A673 (cell line): Measurements from ENCODE around the gene BICD1. TPM values are rescaled to one million over a fixed set of nuclear protein-coding genes. Genes with fewer than 3 reads are reported as not detected.

Source experiments
- BruUV-seq: library from RNA; stranded (reverse); fragments of 400-500 nt; replicated peaks from 2 replicates; lab custom pipeline; 2021; lab: Mats Ljungman, UMichigan
- CTCF ChIA-PET: fragments of 300-600 bp; sonication (Branson Sonifier 250); formaldehyde crosslinking; loops from one replicate; lab custom pipeline; 2022; ENCODE audit warnings: antibody characterized with exemption; lab: Charles Lee
- POLR2A ChIA-PET: fragments of 300-600 bp; sonication (Branson Sonifier 250); formaldehyde crosslinking; loops from one replicate; lab custom pipeline; 2022; ENCODE audit warnings: antibody characterized with exemption; ENCODE audit not compliant: low non-redundant PET; lab: Charles Lee
- DNase-seq: peaks from one replicate; pipeline ENCODE4 v3.0.0-alpha.2; 2015; ENCODE audit warnings: low spot score
- H3K27ac ChIP-seq: fragments of 200-600 bp; sonication (generic); 2 replicates; pipeline ENCODE4 v1.5.1; 2016; ENCODE audit warnings: mixed run types, low read depth, mild to moderate bottlenecking, mixed read lengths, antibody characterized with exemption, low read length; ENCODE audit not compliant: poor library complexity, severe bottlenecking
- H3K27me3 ChIP-seq: fragments of 200-600 bp; sonication (generic); replicated peaks from 2 replicates; pipeline ENCODE4 v1.6.1; 2017; ENCODE audit warnings: mixed run types, low read depth, mild to moderate bottlenecking, mixed read lengths, antibody characterized with exemption, low read length; ENCODE audit not compliant: insufficient read depth, poor library complexity
- H3K36me3 ChIP-seq: fragments of 200-600 bp; sonication (generic); 2 replicates; pipeline ENCODE4 v1.6.1; 2016; ENCODE audit warnings: mixed run types, mild to moderate bottlenecking, mixed read lengths, antibody characterized with exemption, low read length; ENCODE audit not compliant: insufficient read depth, poor library complexity, severe bottlenecking
- H3K4me1 ChIP-seq: fragments of 200-600 bp; sonication (generic); 2 replicates; pipeline ENCODE4 v1.6.1; 2017; ENCODE audit warnings: mixed run types, mild to moderate bottlenecking, mixed read lengths, antibody characterized with exemption, low read length; ENCODE audit not compliant: insufficient read depth, poor library complexity, severe bottlenecking
- H3K4me3 ChIP-seq: fragments of 200-600 bp; sonication (generic); 2 replicates; pipeline ENCODE4 v1.5.1; 2016; ENCODE audit warnings: low read depth, mixed run types, mild to moderate bottlenecking, mixed read lengths, low read length; ENCODE audit not compliant: poor library complexity, severe bottlenecking
- H3K9me3 ChIP-seq: fragments of 200-600 bp; sonication (generic); 2 replicates; pipeline ENCODE4 v1.6.1; 2016; ENCODE audit warnings: mixed run types, low read depth, mild to moderate bottlenecking, mixed read lengths, antibody characterized with exemption, low read length; ENCODE audit not compliant: poor library complexity, severe bottlenecking
- CTCF ChIP-seq: fragments of 300-800, 200-600 bp; sonication (generic); conservative IDR thresholded peaks from 2 replicates; pipeline ENCODE4 v1.5.1; 2017; ENCODE audit warnings: low read depth, mild to moderate bottlenecking, antibody characterized with exemption, low read length, moderate library complexity, mixed read lengths
- EZH2 ChIP-seq: fragments of 200-600 bp; sonication (generic); IDR thresholded peaks from 2 replicates; pipeline ENCODE4 v1.6.1; 2017; ENCODE audit warnings: borderline replicate concordance, low read depth, mild to moderate bottlenecking, mixed read lengths, antibody characterized with exemption, low read length; ENCODE audit not compliant: poor library complexity, severe bottlenecking
- intact Hi-C: fragments of 100-400 bp; cut with micrococcal nuclease; formaldehyde crosslinking; loops from one replicate; pipeline ENCODE4 v1.10.0; 2022; ENCODE audit not compliant: unreplicated experiment
- total RNA-seq: library from RNA; stranded (reverse); gene quantifications from 2 replicates; pipeline ENCODE4 v1.2.3, GENCODE V29; 2021

The BICD1 gene
- total RNA-seq, 1 experiment from 2014 or later: 50.2 TPM

GRCh38 chr12:32148372-32148771 lies 41.7 kb downstream of the BICD1 start:
- Histone ChIP-seq H3K4me3 (no peak overlapping the region), H3K9me3 (no peaks in the 10 kb centered on the region), H3K36me3 (no peaks in the 10 kb centered on the region), H3K4me1 (no peaks in the 10 kb centered on the region), H3K27ac (no peak overlapping the region), H3K27me3 (no peaks in the 10 kb centered on the region)
- ChIA-PET CTCF (no interaction called here), POLR2A (no interaction called here)
- BruUV-seq: no TSS peak
- TF ChIP-seq CTCF: no peak
- no peak for TF ChIP-seq EZH2
- no peak for DNase-seq
- intact Hi-C loops: no loop called here

DNA sequence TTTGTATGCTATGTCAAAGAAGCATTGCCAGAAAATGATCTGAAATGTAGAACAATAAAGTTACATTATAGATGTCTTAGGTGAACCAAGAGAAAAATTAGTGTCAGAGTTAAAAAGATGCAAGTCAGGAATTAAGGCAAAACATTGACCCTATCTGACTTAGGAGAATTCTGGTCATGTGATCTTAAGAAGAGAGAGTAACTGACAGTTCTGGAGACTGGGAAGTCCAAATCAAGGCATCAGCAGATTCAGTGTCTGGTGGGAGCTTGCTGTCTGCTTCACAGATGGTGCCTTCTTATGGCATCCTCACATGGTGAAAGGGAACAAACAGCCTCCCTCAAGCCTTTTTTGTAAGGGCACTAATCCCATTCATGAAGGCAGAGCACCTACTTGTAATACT lies 42.8 kb downstream of the BICD1 start:
- H3K27me3 ChIP-seq: no peaks in the 10 kb centered on the region
- TF ChIP-seq EZH2 (no peak), CTCF (no peak)
- ChIA-PET CTCF (no interaction called here), POLR2A (no interaction called here)
- H3K4me3 ChIP-seq: no peak overlapping the region
- H3K27ac ChIP-seq: no peak overlapping the region
- no peaks in the 10 kb centered on the region for H3K9me3 ChIP-seq
- no peak for DNase-seq
- no TSS peak for BruUV-seq
- no peaks in the 10 kb centered on the region for H3K4me1 ChIP-seq
- intact Hi-C loops: no loop called here
- H3K36me3 ChIP-seq: no peaks in the 10 kb centered on the region

DNA sequence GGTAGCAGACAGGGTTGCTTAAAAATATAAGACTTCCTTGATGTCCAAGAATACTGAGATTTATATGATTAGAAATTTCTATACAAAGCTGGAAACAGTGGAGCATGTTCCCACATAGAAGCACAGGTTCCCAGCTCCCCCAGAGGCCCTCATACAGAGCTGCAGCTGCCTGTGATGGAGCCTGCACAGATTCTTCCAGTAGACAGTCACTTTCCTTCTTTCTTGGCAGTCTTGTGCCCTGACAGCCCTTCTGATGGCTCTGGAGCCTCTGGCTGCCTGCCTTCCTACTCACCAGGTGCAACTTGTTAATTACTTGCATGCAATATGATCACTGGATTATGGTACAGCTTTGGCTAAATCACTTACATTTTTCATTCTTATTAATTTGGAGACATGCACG lies 44.4 kb downstream of the BICD1 start:
- no peaks in the 10 kb centered on the region for H3K27me3 ChIP-seq
- ChIA-PET POLR2A (no interaction called here), CTCF (no interaction called here)
- peaks cover 15% of the 10 kb centered on the region for H3K4me1 ChIP-seq
- intact Hi-C loops: no loop called here
- no TSS peak for BruUV-seq
- H3K36me3 ChIP-seq: no peaks in the 10 kb centered on the region
- no peak overlapping the region for H3K27ac ChIP-seq
- DNase-seq: no peak
- no peaks in the 10 kb centered on the region for H3K9me3 ChIP-seq
- TF ChIP-seq CTCF (no peak), EZH2 (no peak)
- H3K4me3 ChIP-seq: no peak overlapping the region
